K562 (cell line): Measurements from ENCODE around the gene ATAD3C. TPM values are rescaled to one million over a fixed set of nuclear protein-coding genes. Genes with fewer than 3 reads are reported as not detected.

ENCODE experiments used
- BDP1 ChIP-seq: IDR thresholded peaks from 3 replicates; pipeline ENCODE4 v1.6.1; 2011; ENCODE audit not compliant: insufficient read length, insufficient read depth
- FOS ChIP-seq: IDR thresholded peaks from 3 replicates; pipeline ENCODE4 v1.6.1; 2011; ENCODE audit not compliant: insufficient read length; ENCODE audit errors: extremely low read depth
- HDAC6 ChIP-seq: IDR thresholded peaks from 2 replicates; pipeline ENCODE4 v1.6.1; 2012; ENCODE audit warnings: low read depth, mild to moderate bottlenecking, control low read depth, inconsistent platforms, low read length, moderate library complexity
- HNRNPLL ChIP-seq: fragments of 200-400 bp; formaldehyde crosslinking; IDR thresholded peaks from 2 replicates; pipeline ENCODE4 v1.6.1; 2017; ENCODE audit warnings: low read length, low read depth, mild to moderate bottlenecking; ENCODE audit not compliant: poor library complexity, severe bottlenecking
- MEF2A ChIP-seq: IDR thresholded peaks from 2 replicates; pipeline ENCODE4 v1.6.1; 2011; ENCODE audit warnings: low read depth, mild to moderate bottlenecking, low read length, moderate library complexity; ENCODE audit not compliant: control insufficient read depth
- NR4A1 ChIP-seq, 2 experiments: fragments of 250-450 bp in 1 of 2; fragments of 450-650 bp in 1 of 2; sonication (Bioruptor Pico) in 1 of 2; IDR thresholded peaks; 2 replicates each; pipeline versions ENCODE4 v1.4.0 to v1.6.1; 2016 to 2020; ENCODE audit warnings: mild to moderate bottlenecking in 2 of 2, missing compliant biosample characterization in 1 of 2, missing genetic modification characterization in 1 of 2, moderate library complexity in 1 of 2
- PCBP1 ChIP-seq: fragments of 200-400 bp; formaldehyde crosslinking; IDR thresholded peaks from 2 replicates; pipeline ENCODE4 v1.6.1; 2018; ENCODE audit warnings: mild to moderate bottlenecking, low read depth, low read length; ENCODE audit not compliant: poor library complexity, severe bottlenecking
- POLR2H ChIP-seq: IDR thresholded peaks from 2 replicates; pipeline ENCODE4 v1.6.1; 2016; ENCODE audit warnings: missing genetic modification characterization, low read depth, mild to moderate bottlenecking, control low read depth, missing compliant biosample characterization, moderate library complexity
- PRPF4 ChIP-seq: fragments of 200-400 bp; formaldehyde crosslinking; IDR thresholded peaks from one replicate; pipeline ENCODE4 v1.6.1; 2017; ENCODE audit warnings: low read length, low read depth, mild to moderate bottlenecking; ENCODE audit not compliant: insufficient read depth, poor library complexity, severe bottlenecking
- RAD21 ChIP-seq, 2 experiments: fragments of 250-450 bp in 1 of 2; fragments of 450-650 bp in 1 of 2; sonication (Bioruptor Pico) in 1 of 2; formaldehyde crosslinking in 1 of 2; IDR thresholded peaks in 1 of 2; conservative IDR thresholded peaks in 1 of 2; 2 replicates each; pipeline versions ENCODE4 v1.4.0 to v1.8.0; 2020 to 2022; ENCODE audit warnings: mild to moderate bottlenecking in 2 of 2, moderate library complexity in 1 of 2
- SMARCB1 ChIP-seq: IDR thresholded peaks from 2 replicates; pipeline ENCODE4 v1.6.1; 2011; ENCODE audit warnings: improper control_type of control experiment, low read depth; ENCODE audit not compliant: insufficient read length
- TRIM24 ChIP-seq, 2 experiments: fragments of 450-650 bp; IDR thresholded peaks; 2 replicates each; pipeline ENCODE4 v1.6.1; 2016
- U2AF1 ChIP-seq: fragments of 200-400 bp; formaldehyde crosslinking; optimal IDR thresholded peaks from 2 replicates; pipeline ENCODE3; 2017; ENCODE audit warnings: mild to moderate bottlenecking, low read depth, low read length, moderate library complexity
- USF1 ChIP-seq: sonication (generic); formaldehyde crosslinking; IDR thresholded peaks from 2 replicates; pipeline ENCODE4 v1.9.0; 2022; ENCODE audit warnings: mild to moderate bottlenecking, missing genetic modification reagents
- XRCC3 ChIP-seq: fragments of 450-650 bp; IDR thresholded peaks from 2 replicates; pipeline ENCODE4 v1.6.1; 2017; ENCODE audit warnings: mild to moderate bottlenecking, moderate library complexity
- ZBTB34 ChIP-seq: fragments of 250-450 bp; sonication (Bioruptor Pico); IDR thresholded peaks from 2 replicates; pipeline ENCODE4 v1.8.0; 2021; ENCODE audit warnings: mild to moderate bottlenecking, moderate library complexity
- ZKSCAN3 ChIP-seq: fragments of 250-450 bp; sonication (Bioruptor Pico); IDR thresholded peaks from 2 replicates; pipeline ENCODE4 v1.4.0; 2020
- ZNF217 ChIP-seq: sonication (generic); formaldehyde crosslinking; IDR thresholded peaks from 2 replicates; pipeline ENCODE4 v1.8.0; 2022; ENCODE audit warnings: mild to moderate bottlenecking, missing genetic modification reagents
- ZNF324 ChIP-seq: fragments of 250-450 bp; sonication (Bioruptor Pico); IDR thresholded peaks from 2 replicates; pipeline ENCODE4 v1.4.0; 2020; ENCODE audit warnings: mild to moderate bottlenecking
- polyA plus RNA-seq, 8 experiments: library from polyadenylated mRNA; depleted of rRNA in 4 of 8; stranded (reverse) in 5 of 8; unstranded in 3 of 8; fragments of >200 nt; fragmentation: Nextera tagmentation in 2 of 8; fragmentation: Illumina TruSeq in 1 of 8; extraction: Ambion mirVana in 2 of 8; extraction: Trizol in 1 of 8; gene quantifications; 2 replicates each; pipeline versions ENCODE4 v1.2.1 to v1.2.3, GENCODE V29; 2011 to 2014; ENCODE audit warnings: inconsistent platforms in 1 of 8, missing spikeins in 1 of 8
- total RNA-seq, 7 experiments: library from RNA; depleted of rRNA in 6 of 7; stranded (reverse); fragments of >200 nt in 6 of 7; fragmentation: Illumina TruSeq in 2 of 7; extraction: Trizol in 2 of 7; gene quantifications; 2 replicates each; pipeline versions ENCODE4 v1.2.1 to v1.2.3, GENCODE V29; 2011 to 2021; ENCODE audit warnings: low replicate concordance in 1 of 7
- TF ChIP-seq, protein P1 (sequence below), 2 experiments: IDR thresholded peaks in 1 of 2; conservative IDR thresholded peaks in 1 of 2; 2 replicates each; pipeline ENCODE4 v1.6.1; 2016; ENCODE audit warnings: low read depth in 2 of 2, mild to moderate bottlenecking in 1 of 2, missing compliant biosample characterization in 1 of 2, missing genetic modification characterization in 1 of 2, moderate library complexity in 1 of 2
- TF ChIP-seq, protein P2 (sequence below): fragments of 250-450 bp; sonication (Bioruptor Pico); IDR thresholded peaks from 2 replicates; pipeline ENCODE4 v1.8.0; 2021; ENCODE audit warnings: moderate library complexity, mild to moderate bottlenecking, inconsistent platforms

ATAD3C gene
- total and polyA plus RNA-seq, 9 of the 15 experiments (the other 6 are each of a cell fraction or from before 2014, with no cell fraction given) = 0.03 to 0.18 TPM; not detected in 7

DNA sequence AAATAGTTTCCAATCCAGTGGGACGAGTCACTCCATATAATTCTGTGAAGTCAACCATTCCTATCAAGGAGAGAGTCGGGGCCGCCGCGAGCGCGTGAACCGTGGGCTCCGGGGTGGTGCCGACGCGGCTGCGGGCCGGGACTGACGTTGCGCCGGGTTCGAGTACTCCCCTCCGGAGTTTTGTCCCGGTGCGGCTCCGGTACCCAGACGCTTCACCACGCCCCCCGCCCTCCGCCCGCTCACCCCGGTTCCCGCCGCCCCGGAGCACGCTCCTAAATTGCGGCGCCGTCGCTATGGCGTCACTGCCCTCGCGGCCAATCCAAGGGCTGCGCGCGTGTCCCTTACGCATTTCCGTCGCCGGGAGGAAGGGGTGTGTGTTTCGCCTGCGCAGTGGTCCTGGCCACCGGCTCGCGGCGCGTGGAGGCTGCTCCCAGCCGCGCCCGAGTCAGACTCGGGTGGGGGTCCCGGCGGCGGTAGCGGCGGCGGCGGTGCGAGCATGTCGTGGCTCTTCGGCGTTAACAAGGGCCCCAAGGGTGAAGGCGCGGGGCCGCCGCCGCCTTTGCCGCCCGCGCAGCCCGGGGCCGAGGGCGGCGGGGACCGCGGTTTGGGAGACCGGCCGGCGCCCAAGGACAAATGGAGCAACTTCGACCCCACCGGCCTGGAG is 22.0 kb downstream of the ATAD3C start, which contains the start of gene ATAD3B (continued):
- TF ChIP-seq HNRNPLL (peak; percentile 60), BDP1 (no peak), ZNF324 (CRISPR knock-in tag) (no peak), ZBTB34 (CRISPR knock-in tag) (no peak), XRCC3 (no peak), ZKSCAN3 (CRISPR knock-in tag) (no peak), POLR2H (tag) (no peak), SMARCB1 (no peak), U2AF1 (no peak), MEF2A (no peak), FOS (peak; percentile 48), TRIM24 (IDR thresholded peaks at IDR 0.05) (peak in 1 of 2 experiments; percentile 27; a peak in 1 of 4 replicates), USF1 (CRISPR knock-in tag) (peak; percentile 56), PRPF4 (no peak), RAD21 (CRISPR knock-in tag; conservative IDR thresholded peaks at IDR 0.05 in 1 of 2, IDR thresholded peaks at IDR 0.05 in 1 of 2) (no peak), ZNF217 (CRISPR knock-in tag) (no peak), HDAC6 (no peak), NR4A1 (CRISPR knock-in tag; IDR thresholded peaks at IDR 0.05) (no peak), NR4A1 (tag; IDR thresholded peaks at IDR 0.05) (no peak), PCBP1 (no peak)
- TF ChIP-seq, protein P1, sequence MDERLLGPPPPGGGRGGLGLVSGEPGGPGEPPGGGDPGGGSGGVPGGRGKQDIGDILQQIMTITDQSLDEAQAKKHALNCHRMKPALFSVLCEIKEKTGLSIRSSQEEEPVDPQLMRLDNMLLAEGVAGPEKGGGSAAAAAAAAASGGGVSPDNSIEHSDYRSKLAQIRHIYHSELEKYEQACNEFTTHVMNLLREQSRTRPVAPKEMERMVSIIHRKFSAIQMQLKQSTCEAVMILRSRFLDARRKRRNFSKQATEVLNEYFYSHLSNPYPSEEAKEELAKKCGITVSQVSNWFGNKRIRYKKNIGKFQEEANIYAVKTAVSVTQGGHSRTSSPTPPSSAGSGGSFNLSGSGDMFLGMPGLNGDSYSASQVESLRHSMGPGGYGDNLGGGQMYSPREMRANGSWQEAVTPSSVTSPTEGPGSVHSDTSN (CRISPR knock-in tag; IDR thresholded peaks at IDR 0.05; ENCODE audit: low read depth) = no peak
- TF ChIP-seq, protein P1 (tag; conservative IDR thresholded peaks at IDR 0.05; ENCODE audit: low read depth) = no peak
- TF ChIP-seq, protein P2, sequence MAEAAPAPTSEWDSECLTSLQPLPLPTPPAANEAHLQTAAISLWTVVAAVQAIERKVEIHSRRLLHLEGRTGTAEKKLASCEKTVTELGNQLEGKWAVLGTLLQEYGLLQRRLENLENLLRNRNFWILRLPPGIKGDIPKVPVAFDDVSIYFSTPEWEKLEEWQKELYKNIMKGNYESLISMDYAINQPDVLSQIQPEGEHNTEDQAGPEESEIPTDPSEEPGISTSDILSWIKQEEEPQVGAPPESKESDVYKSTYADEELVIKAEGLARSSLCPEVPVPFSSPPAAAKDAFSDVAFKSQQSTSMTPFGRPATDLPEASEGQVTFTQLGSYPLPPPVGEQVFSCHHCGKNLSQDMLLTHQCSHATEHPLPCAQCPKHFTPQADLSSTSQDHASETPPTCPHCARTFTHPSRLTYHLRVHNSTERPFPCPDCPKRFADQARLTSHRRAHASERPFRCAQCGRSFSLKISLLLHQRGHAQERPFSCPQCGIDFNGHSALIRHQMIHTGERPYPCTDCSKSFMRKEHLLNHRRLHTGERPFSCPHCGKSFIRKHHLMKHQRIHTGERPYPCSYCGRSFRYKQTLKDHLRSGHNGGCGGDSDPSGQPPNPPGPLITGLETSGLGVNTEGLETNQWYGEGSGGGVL (CRISPR knock-in tag) = no peak
